SK-MEL-5 (cell line): ENCODE measurements around the gene UQCR11. TPM values are rescaled to one million over a fixed set of nuclear protein-coding genes. Genes with fewer than 3 reads are reported as not detected.
"Not testable (repeated sequence)": the region's sequence is repeated elsewhere in the genome, so short reads cannot be mapped to it uniquely, and the experiment has no call there.

Source experiments
- DNase-seq: peaks from one replicate; pipeline ENCODE4 v3.0.0-alpha.2; 2016; ENCODE audit warnings: low read depth, low spot score
- in situ Hi-C: cut with HindIII; loops from 2 replicates; pipeline ENCODE4 v1.10.0; 2016; ENCODE audit warnings: low sequenced_read_pairs, high pct_unique_total_duplicates, low pct_unique_long_range_greater_than_20kb
- total RNA-seq: library from RNA; depleted of rRNA; stranded (reverse); fragments of >200 nt; shearing (Covaris generic); gene quantifications from 2 replicates; pipeline ENCODE4 v1.2.3, GENCODE V29; 2014

Gene UQCR11
- total RNA-seq, 1 experiment from 2014 or later, result 162 TPM

DNA sequence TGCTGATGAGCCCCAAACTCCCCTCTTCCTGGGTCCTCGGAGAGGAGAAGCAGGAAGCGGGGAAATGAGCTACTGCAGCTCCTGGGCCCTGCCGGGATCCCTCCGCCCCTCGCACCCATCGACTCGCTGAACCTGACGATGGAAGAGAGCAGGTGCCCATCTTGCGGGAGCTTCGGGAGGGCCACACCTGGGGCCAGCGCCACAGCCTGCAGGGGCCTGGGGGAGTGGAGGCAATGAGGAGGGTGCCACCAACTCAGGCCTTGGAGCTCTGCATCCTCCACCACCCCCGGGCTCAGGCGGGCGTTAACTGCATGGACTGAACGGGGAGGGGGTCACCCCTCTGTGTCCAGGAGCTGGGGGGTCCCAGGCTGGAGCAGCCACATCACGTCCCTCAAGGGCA lies 38.8 kb upstream of the UQCR11 start:
- in situ Hi-C loops, result no loop called here
- no peak for DNase-seq

DNA sequence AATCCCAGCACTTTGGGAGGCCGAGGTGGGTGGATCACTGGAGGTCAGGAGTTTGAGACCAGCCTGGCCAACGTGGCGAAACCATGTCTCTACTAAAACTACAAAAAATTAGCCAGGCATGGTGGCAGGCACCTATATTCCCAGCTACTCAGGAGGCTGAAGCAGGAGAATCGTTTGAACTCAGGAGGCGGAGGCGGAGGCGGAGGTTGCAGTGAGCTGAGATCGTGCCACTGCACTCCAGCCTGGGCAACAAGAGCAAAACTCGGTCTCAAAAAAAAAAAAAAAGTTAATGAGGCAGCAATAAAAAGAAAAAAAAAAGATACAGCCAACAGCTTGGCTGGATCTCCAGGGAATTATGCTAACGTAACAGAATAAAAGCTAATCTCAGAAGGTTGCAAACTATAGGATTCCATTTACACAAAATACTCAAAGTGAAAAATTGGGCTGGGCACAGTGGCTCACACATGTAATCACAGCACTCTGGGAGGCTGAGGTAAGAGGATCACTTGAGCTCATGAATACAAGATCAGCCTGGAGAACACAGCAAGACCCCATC lies 35.7 kb upstream of the UQCR11 start:
- in situ Hi-C loops, DNase-seq: not testable (repeated sequence)

DNA sequence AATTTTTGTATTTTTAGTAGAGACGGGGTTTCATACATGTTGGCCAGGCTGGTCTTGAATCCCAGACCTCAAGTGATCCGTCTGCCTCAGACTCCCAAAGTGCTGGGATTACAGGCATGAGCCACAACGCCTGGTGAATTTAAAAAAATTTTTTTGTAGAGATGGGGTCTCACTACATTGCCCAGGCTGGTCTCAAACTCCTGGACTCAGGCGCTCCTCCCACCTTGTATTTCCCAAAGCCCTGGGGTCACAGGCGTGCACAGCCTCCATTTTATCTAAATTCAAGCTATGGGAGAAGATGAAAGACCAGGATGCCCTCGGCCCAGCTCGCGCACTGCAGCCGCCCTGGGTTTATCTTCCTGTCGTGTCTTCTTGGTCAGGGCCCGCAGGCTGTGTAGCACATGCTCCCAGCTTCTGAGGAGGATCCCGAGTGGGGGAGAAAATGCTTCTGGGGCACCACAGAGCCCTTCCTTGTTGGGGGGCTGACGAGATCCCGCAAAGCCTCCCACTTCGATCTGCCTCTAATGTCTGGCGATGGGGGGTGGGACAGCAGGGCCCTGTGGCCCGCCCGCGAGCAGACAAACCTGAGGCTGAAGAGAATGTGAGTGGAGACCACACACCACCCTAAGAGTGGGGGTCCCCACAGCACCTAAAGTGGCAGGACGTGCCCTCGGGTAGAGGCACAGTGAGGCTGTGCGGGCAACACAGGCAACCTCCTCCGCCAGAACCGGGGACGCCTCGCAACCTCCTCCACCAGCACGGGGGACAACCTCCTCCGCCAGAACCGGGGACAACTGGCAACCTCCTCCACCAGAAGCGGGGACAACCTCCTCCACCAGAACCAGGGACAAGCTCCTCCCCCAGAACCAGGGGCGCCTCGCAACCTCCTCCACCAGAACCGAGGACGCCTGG lies 31.3 kb upstream of the UQCR11 start:
- in situ Hi-C loops, result no loop called here
- DNase-seq, result no peak

DNA sequence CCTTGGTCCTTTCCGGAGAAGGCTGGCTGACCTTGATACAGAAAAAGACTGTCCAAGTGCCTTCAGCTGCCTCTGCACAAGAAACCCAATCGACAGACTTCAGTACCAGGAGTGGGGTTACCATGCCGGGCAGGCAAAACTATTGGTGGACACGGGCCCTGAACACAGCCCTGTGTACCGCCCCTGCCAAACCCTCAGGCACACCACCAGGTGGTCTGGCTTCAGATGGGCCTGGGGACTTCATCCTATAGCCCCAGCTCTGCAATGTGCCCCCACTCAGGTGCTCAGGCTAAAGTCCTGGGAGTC lies 29.6 kb upstream of the UQCR11 start:
- no peak for DNase-seq
- in situ Hi-C loops, result no loop called here

DNA sequence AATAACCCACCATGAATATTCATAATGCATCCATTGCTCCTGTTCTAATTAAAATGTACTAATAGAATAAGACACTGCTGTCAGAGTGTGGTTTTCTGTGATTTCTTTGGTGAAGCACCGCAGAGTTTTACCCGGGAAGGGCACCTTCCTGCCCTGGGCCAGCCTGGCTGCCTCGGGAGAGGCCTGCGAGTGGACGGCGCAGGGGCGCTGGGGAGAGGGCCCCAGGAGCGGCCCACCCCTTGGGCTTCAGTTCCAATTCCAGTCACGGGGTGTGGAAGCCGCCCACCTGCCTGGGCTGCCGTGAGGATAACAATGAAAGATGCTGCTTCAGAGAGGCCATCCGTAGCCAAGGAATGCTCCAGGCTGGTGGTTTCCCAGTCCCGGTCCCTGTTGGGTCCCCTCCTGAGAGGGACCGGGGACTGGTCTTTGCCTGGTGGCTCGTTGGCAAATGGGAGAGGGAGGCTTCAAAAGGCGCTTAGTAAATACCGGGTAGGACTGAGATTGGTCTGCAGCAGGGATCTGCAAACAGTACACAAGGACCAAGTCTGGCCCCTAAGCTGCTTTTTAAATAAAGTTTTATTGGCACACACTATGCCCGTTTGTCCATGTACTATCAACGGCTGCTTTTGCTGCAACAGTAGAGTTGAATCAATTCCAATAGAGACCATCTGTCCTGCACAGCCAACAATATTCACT lies 29.1 kb upstream of the UQCR11 start:
- in situ Hi-C loops, result no loop called here
- DNase-seq, result no peak

DNA sequence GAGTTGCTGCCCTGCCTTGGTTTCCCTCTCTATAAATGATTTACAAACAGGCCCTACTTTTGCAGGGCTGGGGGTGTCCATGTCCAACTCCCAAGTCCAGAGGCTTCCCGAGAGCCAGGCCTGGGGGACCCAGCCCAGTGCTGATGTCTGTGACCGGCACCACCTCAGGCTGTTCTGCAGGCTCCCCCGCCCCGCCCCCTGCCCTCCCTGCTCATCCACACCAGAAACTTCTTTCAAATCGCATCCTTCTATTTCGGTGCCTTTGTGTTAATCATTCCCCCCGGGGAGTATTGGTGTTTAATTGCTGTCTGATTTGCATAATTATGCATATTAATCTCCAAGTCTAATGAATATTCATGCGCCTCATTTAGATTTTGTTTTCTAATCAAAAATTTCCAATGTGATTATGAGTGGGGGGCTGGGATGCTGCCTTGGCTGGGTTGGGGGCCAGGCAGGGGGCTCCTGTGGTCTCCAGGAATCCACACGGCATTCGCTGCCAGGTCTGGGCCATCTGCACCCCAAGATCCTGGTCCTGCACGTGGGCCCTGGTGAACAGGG lies 28.1 kb upstream of the UQCR11 start:
- in situ Hi-C loops, result no loop called here
- no peak for DNase-seq

DNA sequence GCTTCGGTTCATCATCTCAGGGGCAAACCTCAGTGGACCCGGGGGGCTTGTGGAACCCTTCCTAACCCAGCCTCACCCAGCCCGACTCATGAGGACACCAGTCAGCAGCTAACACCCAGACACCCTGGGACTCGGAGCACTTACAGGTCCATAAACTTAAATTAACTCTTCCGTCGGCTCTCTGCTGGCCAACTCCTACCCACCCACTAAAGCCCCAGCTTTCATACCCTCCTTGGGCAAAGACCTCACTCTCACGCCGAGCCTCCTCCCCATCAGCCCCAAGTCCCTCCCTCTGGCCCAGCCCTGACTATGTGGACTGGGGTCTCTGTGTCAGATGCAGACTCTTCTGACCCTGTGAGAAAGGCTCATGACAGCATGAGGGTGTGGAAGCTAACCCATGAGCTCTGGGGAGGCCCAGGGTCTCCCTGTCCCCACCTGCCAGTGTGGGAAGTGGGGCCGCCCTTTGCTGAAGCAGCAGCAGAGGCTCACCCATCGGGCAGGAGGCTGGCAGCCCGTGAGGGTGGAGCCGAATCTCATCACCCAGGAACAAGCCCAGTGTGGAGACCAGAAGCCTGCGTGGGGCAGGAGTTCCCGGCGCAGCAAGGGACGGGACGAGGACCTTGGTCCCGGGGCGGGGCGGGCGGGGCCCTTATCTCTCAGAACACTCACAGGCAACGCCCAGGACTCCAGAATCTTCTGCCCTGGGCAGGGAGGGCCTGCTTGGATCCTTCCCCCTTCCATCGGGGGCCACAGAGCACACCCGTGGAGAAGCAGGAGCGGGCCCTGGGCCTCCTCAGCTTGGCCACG lies 27.4 kb upstream of the UQCR11 start:
- no peak for DNase-seq
- in situ Hi-C loops, result no loop called here

DNA sequence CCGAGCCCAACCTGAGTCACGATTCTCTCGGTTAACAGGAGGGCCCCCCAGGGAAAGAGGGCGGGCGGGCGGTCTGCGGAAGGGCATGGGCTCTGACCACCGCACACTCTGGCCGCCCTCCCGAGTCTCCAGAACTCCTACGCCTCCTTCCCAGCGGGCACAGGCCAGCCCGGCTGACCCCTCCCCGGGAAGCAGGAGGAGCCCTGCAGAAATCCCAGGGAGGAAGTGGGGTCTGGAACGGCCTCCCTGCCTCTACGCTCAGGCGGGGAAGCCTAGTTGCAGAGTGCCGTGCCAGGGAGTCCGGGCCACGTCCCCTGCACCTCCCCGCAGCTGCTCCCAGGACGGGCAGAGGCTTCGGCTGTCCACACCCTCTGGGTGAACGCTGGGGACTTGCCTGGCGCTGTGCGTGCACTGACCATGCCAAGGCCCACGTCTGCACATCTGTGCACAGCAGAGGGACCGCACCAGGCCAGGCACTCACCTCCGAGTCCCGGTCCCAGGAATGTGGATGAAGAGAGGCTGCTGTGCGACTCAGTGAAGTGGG lies 26.4 kb upstream of the UQCR11 start:
- in situ Hi-C loops, result no loop called here
- DNase-seq, result no peak

DNA sequence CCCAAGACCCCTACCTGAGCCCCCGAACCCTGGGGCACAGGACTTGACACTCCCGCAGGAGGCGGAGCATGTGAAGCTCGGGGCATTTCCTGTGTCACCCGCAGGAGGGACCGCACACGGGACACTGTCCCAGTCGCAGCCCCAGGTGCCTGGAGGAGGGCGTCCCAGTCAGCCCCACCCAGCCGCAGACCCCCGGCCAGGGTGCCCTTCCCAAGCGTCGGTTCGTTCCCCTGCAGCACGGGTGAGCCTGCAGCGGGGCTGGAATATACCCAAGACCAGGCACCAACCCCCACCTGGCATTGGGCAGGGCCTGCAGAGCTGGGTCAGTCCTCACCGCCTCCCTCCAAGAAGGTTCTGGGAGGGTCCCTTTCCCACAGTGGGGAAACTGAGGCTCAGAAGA lies 25.5 kb upstream of the UQCR11 start:
- in situ Hi-C loops, result no loop called here
- no peak for DNase-seq

DNA sequence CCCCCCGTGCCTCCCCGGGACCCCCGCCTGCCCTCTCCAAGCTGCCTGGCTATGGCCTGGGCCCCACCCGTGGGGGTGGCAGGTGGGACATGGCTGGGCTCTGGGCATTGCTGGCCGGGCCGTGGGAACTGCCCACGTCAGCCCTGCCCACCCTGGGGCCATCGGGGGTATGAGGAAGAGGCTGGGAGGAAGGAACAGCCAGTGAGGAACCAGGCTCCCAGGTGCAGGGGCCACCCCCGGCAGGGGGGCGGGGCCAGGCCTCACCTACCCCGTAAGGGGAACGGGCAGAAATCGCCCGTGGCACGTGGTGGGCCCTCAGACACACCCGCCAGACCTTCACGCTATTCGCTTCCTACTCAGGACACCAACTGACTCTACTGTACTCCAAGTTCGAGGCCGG lies 24.8 kb upstream of the UQCR11 start:
- in situ Hi-C loops, result no loop called here
- no peak for DNase-seq

DNA sequence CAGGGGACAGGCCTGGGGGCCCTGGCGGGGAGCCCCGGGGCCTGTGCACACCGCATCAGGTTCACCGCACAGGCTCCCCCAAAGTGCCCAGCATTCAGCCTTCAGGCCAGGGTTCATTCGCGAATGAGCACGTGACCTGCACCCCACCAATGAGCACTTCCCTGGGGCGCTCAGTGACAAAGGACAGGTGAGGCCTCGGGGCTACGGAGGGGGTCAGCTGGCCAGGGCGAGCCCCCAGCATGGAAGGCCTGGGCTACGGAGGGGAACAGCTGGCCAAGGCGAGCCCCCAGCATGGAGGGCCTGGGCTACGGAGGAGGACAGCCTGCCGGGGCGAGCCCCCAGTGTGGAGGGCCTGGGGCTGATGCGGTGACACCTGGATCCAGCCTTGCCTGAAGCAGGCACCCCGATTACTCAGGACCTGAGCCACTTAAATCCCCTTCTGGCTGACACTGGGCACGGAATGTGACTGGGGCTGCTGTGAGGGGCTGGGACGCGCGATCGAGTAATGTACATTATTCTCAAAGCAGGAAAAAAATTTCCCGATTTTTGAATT lies 24.1 kb upstream of the UQCR11 start:
- in situ Hi-C loops, result no loop called here
- no peak for DNase-seq

DNA sequence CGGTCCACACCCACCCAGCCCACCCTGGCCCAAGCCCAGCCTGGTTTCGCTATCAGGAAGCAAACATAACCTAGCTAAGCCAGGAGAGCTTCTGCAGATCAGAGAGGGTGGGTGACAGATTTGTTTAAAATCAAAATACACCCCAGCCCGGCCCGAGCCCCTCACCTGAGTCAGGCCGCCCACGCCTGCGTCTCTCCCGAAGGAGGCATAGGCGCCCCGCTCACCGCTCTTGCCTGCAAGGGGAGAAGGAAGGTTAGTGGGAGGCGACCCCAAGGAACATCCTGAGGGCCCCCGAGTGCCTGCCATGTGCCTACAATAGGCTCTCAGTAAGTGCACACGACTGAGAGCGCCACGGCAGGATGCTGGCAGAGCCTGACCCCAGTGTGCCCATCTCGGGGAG lies 21.9 kb upstream of the UQCR11 start:
- no peak for DNase-seq
- in situ Hi-C loops, result no loop called here

DNA sequence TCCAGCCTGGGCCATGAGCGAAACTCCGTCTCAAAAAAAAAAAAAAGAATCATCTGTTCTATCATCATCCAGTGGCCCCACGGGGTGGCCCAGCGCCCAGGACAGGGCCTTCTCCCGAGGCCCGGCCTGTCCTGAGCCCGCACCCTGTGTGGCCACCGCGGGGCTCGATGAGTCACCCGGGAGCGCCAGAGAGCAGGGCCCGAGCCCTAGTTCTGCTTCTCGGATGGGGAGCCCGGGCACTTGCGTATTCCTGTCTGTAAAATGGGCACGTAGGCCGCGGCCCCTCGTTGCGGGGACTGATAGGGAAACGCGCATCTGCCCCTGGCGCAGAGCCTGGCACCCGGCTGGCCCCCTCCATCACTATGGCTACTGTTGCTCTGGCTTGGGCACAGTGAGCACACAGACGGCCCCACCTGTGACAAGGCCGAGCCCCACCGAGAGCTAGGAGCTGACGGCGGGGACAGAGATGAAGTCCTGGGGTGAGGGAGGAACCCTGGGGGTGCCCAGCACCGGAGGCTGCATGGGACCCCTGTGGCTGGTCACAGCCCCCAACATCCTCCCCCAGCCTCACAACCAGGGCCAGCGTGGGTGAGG lies 21.3 kb upstream of the UQCR11 start:
- no peak for DNase-seq
- in situ Hi-C loops, result no loop called here

DNA sequence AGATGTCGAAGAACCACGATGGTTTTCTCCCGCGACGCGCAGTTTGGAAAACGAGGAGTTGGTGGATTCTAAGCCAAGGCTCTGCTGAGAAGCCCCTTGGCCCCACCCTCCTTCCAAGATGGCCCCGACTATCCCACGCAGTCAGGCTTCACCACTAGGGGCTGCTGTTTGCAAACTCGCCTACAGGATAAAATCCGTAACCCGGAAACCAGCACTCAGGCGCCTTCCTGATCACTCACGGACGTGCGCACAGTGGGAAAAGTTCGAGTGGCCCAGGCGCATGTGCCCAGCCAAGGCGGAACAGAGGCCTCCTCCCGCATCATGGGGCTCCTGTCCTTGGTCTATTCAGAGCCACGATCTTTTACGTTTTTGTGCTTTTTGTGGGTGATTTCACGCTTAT lies 19.2 kb upstream of the UQCR11 start:
- in situ Hi-C loops, result no loop called here
- peak; percentile 70 for DNase-seq

DNA sequence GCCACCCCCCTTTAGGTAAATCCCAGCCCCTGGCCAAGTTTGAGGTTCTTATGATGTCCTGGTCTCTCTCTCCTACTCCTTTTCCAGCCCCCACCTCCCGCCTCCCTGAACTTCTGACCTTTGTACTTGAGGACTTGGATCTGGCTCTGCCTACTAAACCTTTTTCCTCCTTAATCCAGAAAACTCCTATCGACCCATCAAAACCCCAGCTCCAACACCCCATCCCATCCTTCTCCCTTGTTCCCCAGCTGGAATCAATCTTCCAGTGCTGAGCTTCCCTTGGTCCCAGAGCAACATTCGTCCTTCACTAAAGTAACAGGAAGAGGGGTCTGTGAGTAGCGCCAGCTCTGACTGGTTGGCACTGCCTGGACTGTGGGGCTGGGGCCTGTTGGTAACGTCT lies 17.3 kb upstream of the UQCR11 start:
- no peak for DNase-seq
- in situ Hi-C loops, result no loop called here

DNA sequence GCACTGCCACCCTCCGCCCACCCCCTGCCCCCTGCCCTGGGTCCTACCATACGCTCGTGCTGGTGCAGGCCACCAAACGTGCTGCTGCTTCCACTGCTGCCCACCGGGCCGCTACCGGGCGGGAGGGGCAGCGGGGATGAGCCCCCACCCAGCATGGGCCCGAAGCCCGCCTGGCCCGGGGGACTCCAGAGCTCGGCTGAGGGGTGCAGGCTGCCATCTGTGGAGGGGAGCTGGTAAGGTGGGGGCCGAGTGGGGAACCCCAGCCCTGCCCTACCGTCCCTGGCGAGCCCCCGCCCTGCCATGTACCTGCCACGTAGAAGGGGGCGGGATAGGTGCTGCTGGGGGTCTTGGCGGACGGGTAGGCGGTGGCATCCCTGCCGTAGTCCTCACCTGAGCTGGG lies 16.7 kb upstream of the UQCR11 start:
- in situ Hi-C loops, result no loop called here
- no peak for DNase-seq

DNA sequence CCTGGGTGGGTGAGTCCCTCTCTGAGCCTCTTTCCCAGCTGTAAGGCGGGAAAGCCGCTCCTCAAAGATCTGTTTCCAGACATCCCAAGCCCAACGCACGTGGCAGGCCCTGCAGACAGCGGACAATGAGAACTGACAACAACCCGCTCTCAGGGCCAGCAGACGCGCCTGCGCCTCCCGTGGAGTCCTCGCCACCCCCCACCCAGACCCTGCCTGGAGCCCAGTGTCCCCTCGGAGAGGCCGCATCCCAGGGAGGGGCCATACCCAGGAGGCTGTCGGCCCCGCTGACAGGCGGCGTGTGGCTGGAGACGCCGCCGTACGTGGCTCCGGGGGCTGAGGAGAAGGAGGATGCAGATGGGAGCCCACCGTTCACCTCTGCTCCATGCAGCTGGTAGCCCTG lies 16.3 kb upstream of the UQCR11 start:
- no peak for DNase-seq
- in situ Hi-C loops, result no loop called here
